GM12801 (cell line): ENCODE measurements around the gene ZNF469.

Experiments used
- TF ChIP-seq, protein P1 (sequence below): IDR thresholded peaks from one replicate; pipeline ENCODE4 v1.5.1; 2011; ENCODE audit warnings: control low read depth; ENCODE audit not compliant: insufficient read length; ENCODE audit errors: extremely low read depth

The ZNF469 gene

DNA sequence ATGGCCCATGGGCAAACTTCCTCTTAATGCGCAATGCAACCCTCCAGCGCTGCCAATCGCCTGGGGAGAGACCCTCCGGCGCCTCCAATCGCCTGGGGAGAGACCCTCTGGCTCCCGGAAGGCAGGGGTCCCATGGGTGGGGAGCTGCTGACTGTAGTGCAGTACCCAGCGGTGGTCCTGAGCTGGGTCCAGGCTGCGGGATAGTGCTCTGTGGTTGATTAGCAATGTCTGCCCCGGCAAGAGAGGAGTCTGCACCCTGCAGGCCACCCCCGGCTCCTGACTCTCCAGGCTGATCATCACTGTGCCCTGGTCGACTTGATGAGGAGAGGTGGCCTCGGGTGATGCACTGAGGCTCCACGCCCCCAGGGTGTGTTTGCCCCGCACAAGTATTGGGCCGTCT is 44.6 kb upstream of the ZNF469 start:
- TF ChIP-seq, protein P1, sequence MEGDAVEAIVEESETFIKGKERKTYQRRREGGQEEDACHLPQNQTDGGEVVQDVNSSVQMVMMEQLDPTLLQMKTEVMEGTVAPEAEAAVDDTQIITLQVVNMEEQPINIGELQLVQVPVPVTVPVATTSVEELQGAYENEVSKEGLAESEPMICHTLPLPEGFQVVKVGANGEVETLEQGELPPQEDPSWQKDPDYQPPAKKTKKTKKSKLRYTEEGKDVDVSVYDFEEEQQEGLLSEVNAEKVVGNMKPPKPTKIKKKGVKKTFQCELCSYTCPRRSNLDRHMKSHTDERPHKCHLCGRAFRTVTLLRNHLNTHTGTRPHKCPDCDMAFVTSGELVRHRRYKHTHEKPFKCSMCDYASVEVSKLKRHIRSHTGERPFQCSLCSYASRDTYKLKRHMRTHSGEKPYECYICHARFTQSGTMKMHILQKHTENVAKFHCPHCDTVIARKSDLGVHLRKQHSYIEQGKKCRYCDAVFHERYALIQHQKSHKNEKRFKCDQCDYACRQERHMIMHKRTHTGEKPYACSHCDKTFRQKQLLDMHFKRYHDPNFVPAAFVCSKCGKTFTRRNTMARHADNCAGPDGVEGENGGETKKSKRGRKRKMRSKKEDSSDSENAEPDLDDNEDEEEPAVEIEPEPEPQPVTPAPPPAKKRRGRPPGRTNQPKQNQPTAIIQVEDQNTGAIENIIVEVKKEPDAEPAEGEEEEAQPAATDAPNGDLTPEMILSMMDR, result no peak

DNA sequence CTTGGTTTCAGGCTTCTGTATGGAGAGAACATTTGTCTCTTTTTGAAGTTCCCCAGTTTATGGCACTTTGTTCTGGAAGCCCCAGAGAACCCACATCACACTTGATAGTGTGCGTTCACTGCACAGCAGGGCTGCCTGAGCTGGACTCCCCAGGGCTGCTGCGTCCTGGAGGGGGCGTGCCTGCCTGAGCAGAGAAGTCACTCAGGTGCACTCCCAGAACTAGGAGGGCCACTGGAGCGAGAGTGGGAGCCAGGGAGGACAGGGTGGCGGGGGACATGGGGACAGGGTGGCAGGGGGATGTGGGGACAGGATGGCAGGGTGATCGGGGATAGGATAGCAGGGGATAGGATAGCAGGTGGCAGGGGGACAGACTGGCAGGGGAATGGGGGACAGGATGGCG is 43.9 kb upstream of the ZNF469 start:
- TF ChIP-seq, protein P1, result no peak

DNA sequence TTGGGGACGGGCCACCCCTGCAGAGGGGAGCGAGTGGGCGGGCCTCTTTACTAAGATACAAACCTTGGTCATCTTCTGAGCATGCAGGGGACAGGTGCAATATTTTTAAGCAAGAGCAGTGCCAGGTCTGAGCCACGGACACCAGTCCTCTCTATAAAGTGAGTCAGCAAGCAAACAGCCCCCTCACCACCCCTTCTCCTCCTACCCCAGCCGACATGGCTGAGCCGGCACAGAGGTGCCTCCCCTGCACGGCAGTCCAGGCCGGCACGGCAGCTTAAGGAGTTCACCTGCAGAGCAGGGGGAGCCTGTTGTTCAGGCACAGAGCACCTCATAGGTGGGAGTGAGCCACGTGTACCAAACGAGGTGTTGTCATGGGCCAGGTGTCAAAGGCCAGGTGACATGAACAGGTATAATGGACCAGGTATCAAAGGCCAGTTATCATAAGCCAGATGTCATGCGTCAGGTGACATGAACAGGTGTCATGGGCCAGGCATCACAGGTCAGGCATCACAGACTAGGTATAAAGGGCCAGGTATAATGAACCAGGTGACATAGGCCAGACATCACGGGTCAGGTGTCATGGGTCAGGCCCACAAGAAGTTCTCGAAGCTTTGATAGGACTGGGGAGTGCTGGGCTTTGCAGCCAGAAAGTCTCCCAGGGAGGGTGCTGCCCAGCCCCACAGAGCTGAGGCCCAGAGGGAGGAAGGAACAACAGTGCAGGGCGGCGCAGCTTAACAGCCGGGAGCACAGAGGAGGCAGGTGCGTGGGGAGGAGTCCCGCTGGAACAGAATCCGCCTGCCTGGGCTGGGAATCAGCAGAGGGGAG is 42.6 kb upstream of the ZNF469 start:
- TF ChIP-seq, protein P1, result no peak

DNA sequence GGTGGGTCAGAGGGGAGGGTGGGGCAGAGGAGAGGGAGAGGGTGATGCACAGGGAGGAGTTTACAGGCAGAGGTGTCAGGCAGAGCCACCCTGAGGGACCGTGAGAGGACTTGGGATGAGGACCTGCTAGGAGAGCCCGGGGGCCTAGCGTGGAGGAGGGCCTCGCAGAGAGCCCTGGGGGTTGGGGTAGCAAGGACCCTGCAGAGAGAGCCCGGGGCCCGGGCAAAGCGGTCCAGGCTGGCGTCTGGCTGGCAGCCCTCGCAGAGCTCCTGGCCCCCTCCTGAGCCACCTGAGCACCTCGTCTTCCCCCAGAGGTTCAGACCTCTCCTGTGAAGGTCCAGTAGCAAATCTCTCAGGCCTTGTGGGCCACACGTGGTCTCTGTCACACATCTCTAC is 42.0 kb upstream of the ZNF469 start:
- TF ChIP-seq, protein P1, result no peak

DNA sequence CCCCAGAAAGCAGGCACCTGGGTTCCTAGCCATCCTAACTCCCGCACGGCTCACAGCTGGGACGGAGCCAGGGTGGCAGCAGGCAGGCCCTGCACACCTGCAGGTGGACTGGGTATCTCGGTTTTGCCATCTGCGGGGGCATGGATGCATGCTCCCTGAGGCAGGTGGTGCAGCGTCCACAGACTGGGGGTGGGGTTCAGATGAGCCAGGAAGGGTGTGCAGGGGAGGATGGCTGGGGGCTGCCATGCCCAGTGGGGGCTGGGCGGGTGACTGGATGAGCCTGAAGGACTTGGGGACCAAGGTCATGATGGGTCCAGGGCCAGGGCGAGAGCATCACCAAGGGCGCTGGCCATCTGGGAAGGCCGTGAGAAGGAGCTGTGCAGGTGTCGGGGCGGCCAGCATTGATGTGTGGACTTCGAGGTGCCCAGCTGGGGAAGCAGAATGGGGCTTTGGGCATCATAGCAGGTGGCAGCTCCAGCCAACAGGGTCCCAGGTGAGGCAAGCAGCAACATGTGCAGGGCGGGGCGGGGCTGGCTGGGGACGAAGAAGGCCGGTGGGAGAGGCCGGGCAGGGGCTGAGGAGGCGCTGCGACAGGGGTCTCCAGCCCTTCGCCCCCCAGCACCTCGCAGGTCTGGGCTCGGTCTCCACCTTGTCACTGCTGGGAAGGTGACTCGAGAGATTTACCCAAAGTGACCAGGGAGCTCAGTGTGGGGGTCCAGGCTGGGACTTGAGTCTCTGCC is 41.0 kb upstream of the ZNF469 start:
- TF ChIP-seq, protein P1, result no peak

DNA sequence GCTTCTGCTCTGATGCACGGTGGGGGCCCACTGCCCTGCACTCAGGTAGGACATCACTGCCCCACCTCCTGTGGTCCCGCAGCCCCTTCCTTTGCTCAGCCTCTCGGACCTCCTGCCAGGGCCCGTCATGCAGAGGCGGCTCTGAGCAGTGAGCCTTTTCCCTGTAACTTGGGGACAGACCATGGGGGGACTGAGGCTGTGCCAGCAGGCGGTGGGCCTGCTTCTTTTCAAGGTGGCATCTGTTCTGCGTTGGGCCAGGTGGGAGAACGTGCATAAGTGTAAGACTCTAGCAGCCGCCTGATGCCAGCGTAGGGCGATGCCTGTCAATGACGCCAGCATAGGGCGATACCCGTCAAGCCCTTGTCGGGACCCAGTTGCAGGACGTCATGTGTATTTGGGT is 40.3 kb upstream of the ZNF469 start:
- TF ChIP-seq, protein P1, result no peak

DNA sequence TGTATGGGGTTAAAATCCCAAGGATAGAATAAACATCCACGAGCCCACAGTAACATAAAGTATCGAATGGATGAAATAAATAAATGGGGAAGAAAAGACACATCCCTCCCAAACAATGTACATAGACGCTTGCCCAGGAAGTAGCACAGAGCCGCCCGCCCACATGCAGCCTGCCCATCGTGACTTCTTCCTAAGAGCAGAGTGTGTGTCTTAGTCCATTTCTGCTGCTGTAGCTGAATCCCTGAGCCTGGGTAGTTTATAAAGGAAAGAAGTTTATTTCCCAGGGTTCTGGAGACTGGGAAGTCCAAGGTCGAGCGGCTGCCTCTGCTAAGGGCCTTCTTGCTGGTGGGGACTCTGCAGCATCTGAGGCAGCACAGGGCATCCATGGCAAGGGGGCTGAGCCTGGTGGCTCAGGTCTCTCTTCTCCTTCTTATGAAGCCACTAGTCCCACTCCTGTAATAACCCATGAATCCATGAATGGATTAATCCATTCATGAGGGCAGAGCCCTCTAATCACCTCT is 39.4 kb upstream of the ZNF469 start:
- TF ChIP-seq, protein P1, result no peak
